Measurements from ENCODE around the gene USF1. TPM values are rescaled to one million over a fixed set of nuclear protein-coding genes. Genes with fewer than 3 reads are reported as not detected.
"Not testable (repeated sequence)": the region's sequence is repeated elsewhere in the genome, so short reads cannot be mapped to it uniquely, and the experiment has no call there.

USF1 gene
- total RNA-seq, 2 experiments from 2014 or later = 60.9 to 83.1 TPM

DNA sequence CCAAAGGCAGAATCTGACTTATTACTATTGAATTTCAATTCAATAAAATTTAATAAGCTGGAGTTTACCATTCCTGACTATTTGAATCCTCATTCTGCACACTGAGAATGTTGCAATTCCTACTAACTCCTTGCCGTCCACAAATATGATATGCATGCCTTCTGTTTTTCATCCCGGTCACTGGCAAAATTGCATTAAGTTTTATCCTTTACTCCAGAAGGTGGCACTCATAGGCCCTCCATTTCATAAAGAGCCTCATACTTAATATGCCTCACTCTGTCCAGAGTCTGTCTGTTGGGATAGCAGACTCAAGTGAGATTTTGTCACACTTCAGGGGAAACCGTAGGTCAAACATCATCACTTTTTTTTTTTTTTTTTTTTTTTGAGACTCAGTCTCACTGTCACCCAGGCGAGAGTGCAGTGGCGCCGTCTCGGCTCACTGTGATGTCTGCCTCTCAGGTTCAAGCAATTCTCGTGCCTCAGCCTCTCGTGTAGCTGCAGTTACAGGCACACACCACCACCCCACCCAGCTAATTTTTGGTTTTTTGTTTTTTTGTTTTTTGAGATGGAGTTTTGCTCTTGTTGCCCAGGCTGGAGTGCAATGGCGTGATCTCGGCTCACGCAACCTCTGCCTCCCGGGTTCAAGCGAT lies 52.1 kb downstream of the USF1 start:
- no peak overlapping the region for H3K27ac ChIP-seq (ENCODE audit: low read depth, low read length, poor library complexity, severe bottlenecking)
- H4K20me1 ChIP-seq (ENCODE audit: insufficient read depth, low read length) = no peaks in the 10 kb centered on the region
- POLR2A ChIA-PET = interaction anchor here (0.8 kb wide), 1 partner anchor 75 kb away, joined by 9 read pairs; no protein-coding TSS in a partner anchor
- CTCF ChIA-PET (ENCODE audit: unreplicated experiment) = interaction anchor here (0.6 kb wide), 1 partner anchor 881 kb away, joined by 14 read pairs; no protein-coding TSS in a partner anchor
- no TSS peak for BruUV-seq (replicated peaks)
- intact Hi-C loops (cut with micrococcal nuclease; ENCODE audit: unreplicated experiment) = loop anchor here (1.0 kb wide), 1 partner anchor 104 kb away; no protein-coding TSS in a partner anchor
- DNase-seq (ENCODE audit: low spot score) = peak; percentile 50
- H3K9me2 ChIP-seq (ENCODE audit: insufficient read depth, low read length) = no peaks in the 10 kb centered on the region
- H3K4me1 ChIP-seq (ENCODE audit: insufficient read depth, low read length, poor library complexity, severe bottlenecking) = peaks cover 5% of the 10 kb centered on the region
- no peak overlapping the region for H3K4me2 ChIP-seq (ENCODE audit: low read length)
- TF ChIP-seq EZH2phosphoT487 (IDR thresholded peaks at IDR 0.05; ENCODE audit: borderline replicate concordance, low read depth, low read length) = no peak
- TF ChIP-seq, protein P1, sequence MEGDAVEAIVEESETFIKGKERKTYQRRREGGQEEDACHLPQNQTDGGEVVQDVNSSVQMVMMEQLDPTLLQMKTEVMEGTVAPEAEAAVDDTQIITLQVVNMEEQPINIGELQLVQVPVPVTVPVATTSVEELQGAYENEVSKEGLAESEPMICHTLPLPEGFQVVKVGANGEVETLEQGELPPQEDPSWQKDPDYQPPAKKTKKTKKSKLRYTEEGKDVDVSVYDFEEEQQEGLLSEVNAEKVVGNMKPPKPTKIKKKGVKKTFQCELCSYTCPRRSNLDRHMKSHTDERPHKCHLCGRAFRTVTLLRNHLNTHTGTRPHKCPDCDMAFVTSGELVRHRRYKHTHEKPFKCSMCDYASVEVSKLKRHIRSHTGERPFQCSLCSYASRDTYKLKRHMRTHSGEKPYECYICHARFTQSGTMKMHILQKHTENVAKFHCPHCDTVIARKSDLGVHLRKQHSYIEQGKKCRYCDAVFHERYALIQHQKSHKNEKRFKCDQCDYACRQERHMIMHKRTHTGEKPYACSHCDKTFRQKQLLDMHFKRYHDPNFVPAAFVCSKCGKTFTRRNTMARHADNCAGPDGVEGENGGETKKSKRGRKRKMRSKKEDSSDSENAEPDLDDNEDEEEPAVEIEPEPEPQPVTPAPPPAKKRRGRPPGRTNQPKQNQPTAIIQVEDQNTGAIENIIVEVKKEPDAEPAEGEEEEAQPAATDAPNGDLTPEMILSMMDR (conservative IDR thresholded peaks at IDR 0.05; ENCODE audit: low read length) = peak; percentile 75
- H3K79me2 ChIP-seq (ENCODE audit: insufficient read depth, low read depth, low read length) = no peaks in the 10 kb centered on the region
- no peak overlapping the region for H3K4me3 ChIP-seq (ENCODE audit: low read depth, low read length, poor library complexity, severe bottlenecking)
- H3K36me3 ChIP-seq (ENCODE audit: insufficient read depth, low read length) = peaks cover 3% of the 10 kb centered on the region; the same call in 1 of the 2 replicates
- H3K9me3 ChIP-seq (ENCODE audit: low read length) = no peaks in the 10 kb centered on the region
- H2AFZ ChIP-seq (ENCODE audit: low read length) = no peak overlapping the region

DNA sequence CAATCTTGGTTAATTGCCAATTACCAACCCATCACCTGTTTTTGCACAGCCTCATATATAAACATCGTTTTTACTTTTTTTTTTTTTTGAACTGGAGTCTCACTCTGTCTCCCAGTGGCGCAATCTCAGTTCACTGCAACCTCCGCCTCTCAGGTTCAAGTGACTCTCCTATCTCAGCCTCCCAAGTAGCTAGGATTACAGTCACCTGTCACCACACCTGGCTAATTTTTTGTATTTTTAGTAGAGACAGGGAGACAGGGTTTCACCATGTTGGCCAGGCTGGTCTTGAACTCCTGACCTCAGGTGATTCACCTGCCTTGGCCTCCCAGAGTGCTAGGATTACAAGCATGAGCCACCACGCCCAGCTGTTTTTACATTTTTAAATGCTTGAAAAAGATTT lies 53.7 kb downstream of the USF1 start:
- intact Hi-C loops (cut with micrococcal nuclease; ENCODE audit: unreplicated experiment) = not testable (repeated sequence)
- POLR2A ChIA-PET = interaction anchor here (0.7 kb wide), 1 partner anchor 13 kb away, joined by 4 read pairs; no protein-coding TSS in a partner anchor

More for the DNA sequence above, 53.7 kb downstream of the USF1 start:
- CTCF ChIA-PET (ENCODE audit: unreplicated experiment); H3K27ac ChIP-seq (ENCODE audit: low read depth, low read length, poor library complexity, severe bottlenecking); H3K4me2 ChIP-seq (ENCODE audit: low read length); H4K20me1 ChIP-seq (ENCODE audit: insufficient read depth, low read length); H3K4me1 ChIP-seq (ENCODE audit: insufficient read depth, low read length, poor library complexity, severe bottlenecking); H3K9me3 ChIP-seq (ENCODE audit: low read length); DNase-seq (ENCODE audit: low spot score); H3K9me2 ChIP-seq (ENCODE audit: insufficient read depth, low read length); H3K4me3 ChIP-seq (ENCODE audit: low read depth, low read length, poor library complexity, severe bottlenecking); H3K36me3 ChIP-seq (ENCODE audit: insufficient read depth, low read length); BruUV-seq (replicated peaks); H2AFZ ChIP-seq (ENCODE audit: low read length); H3K79me2 ChIP-seq (ENCODE audit: insufficient read depth, low read depth, low read length): not testable (repeated sequence)

Small RNAs within 50 kb of the gene (small RNA-seq; reads per million reads assigned to genes)
- not detected for gene AL591806.2

Other genes starting within 250 kb of the USF1 start
- 23.7 and 28.4 TPM in 2 replicates for gene LY9, start 249.8 kb downstream of the USF1 start, total RNA-seq (2014; rRNA removed; shearing (Covaris generic))
- gene LY9, start 249.8 kb downstream of the USF1 start, total RNA-seq (2022) = 40.2 and 42.8 TPM in 2 replicates
- gene CD244, start 183.1 kb downstream of the USF1 start, total RNA-seq (2014; rRNA removed; shearing (Covaris generic)) = not detected in 2 replicates
- not detected in 2 replicates for gene CD244, start 183.1 kb downstream of the USF1 start, total RNA-seq (2022)
- not detected in 2 replicates for gene ITLN1, start 160.8 kb downstream of the USF1 start, total RNA-seq (2014; rRNA removed; shearing (Covaris generic))
- not detected in 2 replicates for gene ITLN1, start 160.8 kb downstream of the USF1 start, total RNA-seq (2022)
- gene ITLN2, start 91.2 kb downstream of the USF1 start, total RNA-seq (2014; rRNA removed; shearing (Covaris generic)) = not detected in 2 replicates
- not detected in 2 replicates for gene ITLN2, start 91.2 kb downstream of the USF1 start, total RNA-seq (2022)
- gene F11R, start 24.8 kb downstream of the USF1 start, total RNA-seq (2014; rRNA removed; shearing (Covaris generic)) = 11.7 and 13.5 TPM in 2 replicates
- gene F11R, start 24.8 kb downstream of the USF1 start, total RNA-seq (2022) = 16.0 and 25.0 TPM in 2 replicates
- 164 and 206 TPM in 2 replicates for gene TSTD1, start 7.0 kb downstream of the USF1 start, total RNA-seq (2014; rRNA removed; shearing (Covaris generic))
- 73.4 and 89.2 TPM in 2 replicates for gene TSTD1, start 7.0 kb downstream of the USF1 start, total RNA-seq (2022)
- 56.2 and 62.9 TPM in 2 replicates for gene ARHGAP30, start 23.9 kb upstream of the USF1 start, total RNA-seq (2014; rRNA removed; shearing (Covaris generic))
- gene ARHGAP30, start 23.9 kb upstream of the USF1 start, total RNA-seq (2022) = 86.7 and 101 TPM in 2 replicates
- not detected in 2 replicates for gene NECTIN4, start 43.6 kb upstream of the USF1 start, total RNA-seq (2014; rRNA removed; shearing (Covaris generic))
- not detected in 2 replicates for gene NECTIN4, start 43.6 kb upstream of the USF1 start, total RNA-seq (2022)
- gene KLHDC9, start 52.4 kb upstream of the USF1 start, total RNA-seq (2014; rRNA removed; shearing (Covaris generic)) = 0.95 and 2.7 TPM in 2 replicates
- gene KLHDC9, start 52.4 kb upstream of the USF1 start, total RNA-seq (2022) = 1.3 and 3.0 TPM in 2 replicates
- gene PFDN2, start 72.1 kb upstream of the USF1 start, total RNA-seq (2014; rRNA removed; shearing (Covaris generic)) = 52.7 and 55.6 TPM in 2 replicates
- 79.5 and 95.3 TPM in 2 replicates for gene PFDN2, start 72.1 kb upstream of the USF1 start, total RNA-seq (2022)
- 30.2 and 42.7 TPM in 2 replicates for gene NIT1, start 72.1 kb upstream of the USF1 start, total RNA-seq (2014; rRNA removed; shearing (Covaris generic))
- gene NIT1, start 72.1 kb upstream of the USF1 start, total RNA-seq (2022) = 46.5 and 53.1 TPM in 2 replicates
- 21.1 and 28.5 TPM in 2 replicates for gene DEDD, start 86.7 kb upstream of the USF1 start, total RNA-seq (2014; rRNA removed; shearing (Covaris generic))
- gene DEDD, start 86.7 kb upstream of the USF1 start, total RNA-seq (2022) = 36.9 and 41.9 TPM in 2 replicates
- 61.2 and 87.7 TPM in 2 replicates for gene UFC1, start 108.0 kb upstream of the USF1 start, total RNA-seq (2014; rRNA removed; shearing (Covaris generic))
- gene UFC1, start 108.0 kb upstream of the USF1 start, total RNA-seq (2022) = 79.4 and 80.9 TPM in 2 replicates
- gene USP21, start 113.5 kb upstream of the USF1 start, total RNA-seq (2014; rRNA removed; shearing (Covaris generic)) = 18.4 and 19.6 TPM in 2 replicates
- 29.5 and 34.0 TPM in 2 replicates for gene USP21, start 113.5 kb upstream of the USF1 start, total RNA-seq (2022)
- 40.1 and 42.0 TPM in 2 replicates for gene PPOX, start 120.4 kb upstream of the USF1 start, total RNA-seq (2014; rRNA removed; shearing (Covaris generic))
- 45.5 and 53.2 TPM in 2 replicates for gene PPOX, start 120.4 kb upstream of the USF1 start, total RNA-seq (2022)
- 36.2 and 39.1 TPM in 2 replicates for gene B4GALT3, start 131.5 kb upstream of the USF1 start, total RNA-seq (2014; rRNA removed; shearing (Covaris generic))
- gene B4GALT3, start 131.5 kb upstream of the USF1 start, total RNA-seq (2022) = 41.7 and 49.8 TPM in 2 replicates
- 0.03 TPM in 2 replicates for gene ADAMTS4, start 153.1 kb upstream of the USF1 start, total RNA-seq (2014; rRNA removed; shearing (Covaris generic))
- 0.07 and 0.15 TPM in 2 replicates for gene ADAMTS4, start 153.1 kb upstream of the USF1 start, total RNA-seq (2022)
- 62.9 and 76.4 TPM in 2 replicates for gene NDUFS2, start 156.4 kb upstream of the USF1 start, total RNA-seq (2014; rRNA removed; shearing (Covaris generic))
- gene NDUFS2, start 156.4 kb upstream of the USF1 start, total RNA-seq (2022) = 72.1 and 73.4 TPM in 2 replicates
- gene FCER1G, start 169.3 kb upstream of the USF1 start, total RNA-seq (2014; rRNA removed; shearing (Covaris generic)) = 3.2 TPM in 1 of 2 replicates, not detected in the other
- gene FCER1G, start 169.3 kb upstream of the USF1 start, total RNA-seq (2022) = 0.88 and 1.2 TPM in 2 replicates
- not detected in 2 replicates for gene APOA2, start 177.7 kb upstream of the USF1 start, total RNA-seq (2014; rRNA removed; shearing (Covaris generic))
- not detected in 2 replicates for gene APOA2, start 177.7 kb upstream of the USF1 start, total RNA-seq (2022)
- gene TOMM40L, start 180.1 kb upstream of the USF1 start, total RNA-seq (2014; rRNA removed; shearing (Covaris generic)) = 8.3 and 11.0 TPM in 2 replicates
- gene TOMM40L, start 180.1 kb upstream of the USF1 start, total RNA-seq (2022) = 16.0 and 20.1 TPM in 2 replicates
- gene NR1I3, start 192.2 kb upstream of the USF1 start, total RNA-seq (2014; rRNA removed; shearing (Covaris generic)) = not detected in 2 replicates
- gene NR1I3, start 192.2 kb upstream of the USF1 start, total RNA-seq (2022) = not detected in 2 replicates
- gene PCP4L1, start 212.8 kb upstream of the USF1 start, total RNA-seq (2014; rRNA removed; shearing (Covaris generic)) = not detected in 2 replicates
- not detected in 2 replicates for gene PCP4L1, start 212.8 kb upstream of the USF1 start, total RNA-seq (2022)